ENCODE results near the gene CABLES2. TPM values are rescaled to one million over a fixed set of nuclear protein-coding genes. Genes with fewer than 3 reads are reported as not detected.

CABLES2 gene
- polyA plus RNA-seq, 1 experiment: 4.8 TPM

GRCh38 chr20:62420846-62421715 is 14.0 kb upstream of the CABLES2 start:
- no peak overlapping the region for H3K4me3 ChIP-seq (ENCODE audit: low read depth, low read length)
- CTCF ChIA-PET: no interaction called here
- peaks cover 4% of the 10 kb centered on the region; the same call in 1 of the 2 replicates for H3K27me3 ChIP-seq (ENCODE audit: control insufficient read depth, insufficient read depth, low read length)
- no peak for TF ChIP-seq CTCF (IDR thresholded peaks at IDR 0.05; ENCODE audit: insufficient read depth, low read depth, low read length)
- POLR2A ChIA-PET: no interaction called here
- no peak for DNase-seq (ENCODE audit: low read depth)
- H3K36me3 ChIP-seq (ENCODE audit: control insufficient read depth, insufficient read depth, low read length): no peaks in the 10 kb centered on the region

DNA sequence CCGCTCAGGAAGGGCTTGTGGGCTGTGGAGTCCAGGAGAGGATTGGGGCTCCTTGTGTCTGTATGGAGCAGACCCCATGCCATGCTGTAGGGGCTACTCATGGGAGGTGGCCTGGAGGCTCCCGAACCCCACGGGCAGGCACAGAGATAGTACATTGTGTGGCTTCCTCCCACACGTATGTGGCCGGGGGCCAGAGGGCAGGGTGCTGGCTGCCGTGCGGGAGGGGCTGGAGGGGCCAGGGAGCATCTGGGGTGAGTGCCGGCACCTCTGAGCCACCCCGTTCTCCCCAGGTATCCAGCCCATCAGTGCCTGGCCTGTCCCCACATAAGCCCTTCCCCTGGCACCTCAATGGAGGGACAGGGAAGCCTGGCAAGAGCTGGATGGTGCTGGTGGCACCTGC is 12.7 kb upstream of the CABLES2 start:
- no peak for TF ChIP-seq CTCF (IDR thresholded peaks at IDR 0.05; ENCODE audit: insufficient read depth, low read depth, low read length)
- Histone ChIP-seq H3K4me3 (ENCODE audit: low read depth, low read length) (no peak overlapping the region), H3K36me3 (ENCODE audit: control insufficient read depth, insufficient read depth, low read length) (no peaks in the 10 kb centered on the region), H3K27me3 (ENCODE audit: control insufficient read depth, insufficient read depth, low read length) (peaks cover 4% of the 10 kb centered on the region; the same call in 1 of the 2 replicates)
- ChIA-PET POLR2A (no interaction called here), CTCF (no interaction called here)
- DNase-seq (ENCODE audit: low read depth): no peak

GRCh38 chr20:62418709-62419487 is 11.8 kb upstream of the CABLES2 start:
- POLR2A ChIA-PET: no interaction called here
- H3K36me3 ChIP-seq (ENCODE audit: control insufficient read depth, insufficient read depth, low read length): no peaks in the 10 kb centered on the region
- no peak overlapping the region for H3K4me3 ChIP-seq (ENCODE audit: low read depth, low read length)
- TF ChIP-seq CTCF (IDR thresholded peaks at IDR 0.05; ENCODE audit: insufficient read depth, low read depth, low read length): no peak
- no peak for DNase-seq (ENCODE audit: low read depth)
- CTCF ChIA-PET: no interaction called here
- H3K27me3 ChIP-seq (ENCODE audit: control insufficient read depth, insufficient read depth, low read length): peaks cover 4% of the 10 kb centered on the region; the same call in 1 of the 2 replicates

- no peak for TF ChIP-seq CTCF (IDR thresholded peaks at IDR 0.05; ENCODE audit: insufficient read depth, low read depth, low read length)
- no peak overlapping the region for H3K4me3 ChIP-seq (ENCODE audit: low read depth, low read length)
- H3K36me3 ChIP-seq (ENCODE audit: control insufficient read depth, insufficient read depth, low read length): no peaks in the 10 kb centered on the region
- peaks cover 2% of the 10 kb centered on the region; the same call in 1 of the 2 replicates for H3K27me3 ChIP-seq (ENCODE audit: control insufficient read depth, insufficient read depth, low read length)
- POLR2A ChIA-PET: no interaction called here
- CTCF ChIA-PET: no interaction called here
- DNase-seq (ENCODE audit: low read depth): no peak
These were observed 11.1 kb upstream of the CABLES2 start for GRCh38 chr20:62417981-62418708.

Measured in BJ (cell line).